ENCODE measurements around the gene WEE1. TPM values are rescaled to one million over a fixed set of nuclear protein-coding genes. Genes with fewer than 3 reads are reported as not detected.

Gene WEE1
- total and polyA plus RNA-seq, 7 donors: 8.4 to 38.8 (median 32.4) TPM

DNA sequence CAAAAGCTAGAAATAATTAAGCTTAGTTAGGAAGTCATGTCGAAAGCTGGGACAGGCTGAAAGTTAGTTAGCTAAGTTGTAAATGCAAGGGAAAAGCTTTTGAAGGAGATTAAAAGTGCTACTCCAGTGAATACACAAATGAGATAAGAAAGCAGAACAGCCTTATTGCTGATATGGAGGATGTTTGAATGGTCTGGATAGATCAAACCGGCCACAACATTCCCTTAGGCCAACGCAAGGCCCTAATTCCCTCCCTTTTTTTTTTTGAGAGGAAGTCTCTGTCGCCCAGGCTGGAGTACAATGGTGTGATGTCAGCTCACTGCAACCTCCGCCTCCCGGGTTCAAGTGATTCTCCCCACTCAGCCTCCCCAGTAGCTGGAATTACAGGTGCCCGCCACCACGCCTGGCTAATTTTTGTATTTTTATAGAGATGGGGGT is 23.3 kb upstream of the WEE1 start:
- H3K4me3 ChIP-seq: no peak overlapping the region
- 59 to 82% methylated on average over 8 of the region's 8 CpGs for whole genome bisulfite sequencing, 2 donors
- no peak for TF ChIP-seq EP300 (IDR thresholded peaks at IDR 0.05)
- no peaks in the 10 kb centered on the region for H3K4me1 ChIP-seq
- intact Hi-C loops (cut with DNase I): no loop called here
- H3K27me3 ChIP-seq: no peaks in the 10 kb centered on the region
- no peaks in the 10 kb centered on the region for H3K9me3 ChIP-seq
- no peak for DNase-seq
- H3K36me3 ChIP-seq: no peaks in the 10 kb centered on the region
- H3K27ac ChIP-seq: no peak overlapping the region

DNA sequence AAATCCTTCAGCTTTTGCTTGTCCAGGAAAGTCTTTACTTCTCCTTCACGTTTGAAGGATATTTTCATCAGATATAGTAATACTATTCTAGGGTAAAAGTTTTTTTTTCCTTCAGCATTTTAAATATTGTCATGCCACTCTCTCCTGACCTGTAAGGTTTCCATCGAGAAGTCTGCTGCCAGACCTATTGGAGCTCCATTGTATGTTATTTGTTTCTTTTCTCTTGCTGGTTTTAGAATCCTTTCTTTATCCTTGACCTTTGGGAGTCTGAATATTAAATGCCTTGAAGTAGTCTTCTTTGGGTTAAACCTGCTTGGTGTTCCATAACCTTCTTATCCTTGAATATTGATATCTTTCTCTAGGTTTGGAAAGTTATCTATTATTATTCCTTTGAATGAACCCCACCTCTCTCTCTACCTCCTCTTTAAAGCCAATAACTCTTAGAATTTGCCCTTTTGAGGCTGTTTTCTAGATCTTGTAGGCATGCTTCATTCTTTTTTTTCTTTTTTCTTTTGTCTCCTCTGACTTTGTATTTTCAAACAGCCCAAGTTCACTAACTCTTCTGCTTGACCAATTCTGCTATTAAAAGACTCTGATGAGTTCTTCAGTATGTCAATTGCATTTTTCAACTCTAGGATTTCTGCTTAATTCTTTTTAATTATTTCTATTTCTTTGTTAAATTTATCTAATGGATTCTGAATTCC is 12.0 kb upstream of the WEE1 start:
- H3K36me3 ChIP-seq: no peaks in the 10 kb centered on the region
- DNase-seq: no peak
- no peak overlapping the region for H3K4me3 ChIP-seq
- TF ChIP-seq POLR2A (IDR thresholded peaks at IDR 0.05): no peak
- TF ChIP-seq CTCF (IDR thresholded peaks at IDR 0.05): no peak
- no peak for TF ChIP-seq EP300 (IDR thresholded peaks at IDR 0.05)
- no peak for TF ChIP-seq POLR2AphosphoS5 (IDR thresholded peaks at IDR 0.05)
- no peaks in the 10 kb centered on the region for H3K9me3 ChIP-seq
- H3K4me1 ChIP-seq: peaks cover 0 to 16% (median 13%) of the 10 kb centered on the region in 4 donors
- no peak overlapping the region for H3K27ac ChIP-seq
- H3K27me3 ChIP-seq: no peaks in the 10 kb centered on the region
- 93 to 96% methylated on average over 2 of the region's 2 CpGs for WGBS, 2 donors
- intact Hi-C loops (cut with DNase I): no loop called here

DNA sequence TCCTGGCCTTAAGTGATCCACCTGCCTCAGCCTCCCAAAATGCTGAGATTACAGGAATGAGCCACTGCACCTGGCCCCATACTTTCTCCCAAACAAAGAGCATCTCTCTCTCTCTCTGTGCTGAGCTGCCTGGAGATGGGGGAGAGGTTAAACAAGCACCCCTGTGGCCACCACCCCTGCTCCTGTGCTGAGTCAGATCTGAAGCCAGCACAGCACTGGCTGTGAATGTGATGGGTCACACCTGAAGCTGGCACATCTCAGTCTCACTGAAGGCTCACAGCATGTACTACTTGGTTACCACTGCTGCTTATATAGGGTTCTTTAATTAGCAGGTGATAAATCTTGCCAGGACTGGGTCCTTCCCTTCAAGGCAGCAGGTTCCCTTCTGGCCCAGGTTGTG is 10.8 kb upstream of the WEE1 start:
- Histone ChIP-seq H3K4me3 (no peak overlapping the region), H3K27me3 (no peaks in the 10 kb centered on the region), H3K27ac (no peak overlapping the region), H3K9me3 (no peaks in the 10 kb centered on the region), H3K36me3 (no peaks in the 10 kb centered on the region), H3K4me1 (peaks cover 0 to 26% (median 22%) of the 10 kb centered on the region in 4 donors)
- DNase-seq: no peak
- intact Hi-C loops (cut with DNase I): no loop called here
- TF ChIP-seq CTCF (IDR thresholded peaks at IDR 0.05): no peak
- no peak for TF ChIP-seq POLR2A (IDR thresholded peaks at IDR 0.05)
- no peak for TF ChIP-seq POLR2AphosphoS5 (IDR thresholded peaks at IDR 0.05)

- Histone ChIP-seq H3K36me3 (no peaks in the 10 kb centered on the region), H3K4me3 (no peak overlapping the region), H3K9me3 (no peaks in the 10 kb centered on the region), H3K27ac (no peak overlapping the region), H3K4me1 (peaks cover 0 to 31% (median 27%) of the 10 kb centered on the region in 4 donors), H3K27me3 (no peaks in the 10 kb centered on the region)
- intact Hi-C loops (cut with DNase I): no loop called here
- no peak for DNase-seq
- TF ChIP-seq EP300 (IDR thresholded peaks at IDR 0.05) (no peak), POLR2A (IDR thresholded peaks at IDR 0.05) (no peak), POLR2AphosphoS5 (IDR thresholded peaks at IDR 0.05) (no peak), CTCF (IDR thresholded peaks at IDR 0.05) (no peak)
- WGBS, 2 donors: 98% methylated on average over 1 of the region's 1 CpG
Observed at GRCh38 chr11:9563196-9563730, 10.2 kb upstream of the WEE1 start.

- TF ChIP-seq EP300 (IDR thresholded peaks at IDR 0.05) (peak in 2 of 4 donors; percentile 29 to 46), POLR2AphosphoS5 (IDR thresholded peaks at IDR 0.05) (peak; percentile 52 to 85 (median 64)), POLR2A (IDR thresholded peaks at IDR 0.05) (no peak)
- peak; percentile 86 for DNase-seq
- no peak overlapping the region for H3K4me3 ChIP-seq
- no peaks in the 10 kb centered on the region for H3K36me3 ChIP-seq
- H3K4me1 ChIP-seq: peaks cover 0 to 51% (median 46%) of the 10 kb centered on the region in 4 donors
- no peaks in the 10 kb centered on the region for H3K9me3 ChIP-seq
- 2 to 33% methylated on average over 7 of the region's 7 CpGs for WGBS, 2 donors
- H3K27ac ChIP-seq: peak overlapping the region; percentile 86 to 99 (median 90)
- intact Hi-C loops (cut with DNase I): no loop called here
- H3K27me3 ChIP-seq: no peaks in the 10 kb centered on the region
Observed at GRCh38 chr11:9565822-9566560, 7.5 kb upstream of the WEE1 start.

All from sigmoid colon (tissue), 7 donors.